ENCODE results near the gene KCNAB3.

KCNAB3 gene

GRCh38 chr17:7929158-7930023 is at the start of gene KCNAB3:
TSS of gene KCNAB3 (minus strand) at chr17:7929856. CDS start at chr17:7929435, 421 bp downstream.
- DNase-seq (ENCODE audit: low read depth), result peak; percentile 87
- H3K4me3 ChIP-seq (ENCODE audit: low read length), result peak within 1 kb of the TSS; percentile 36
- TF ChIP-seq CTCF (IDR thresholded peaks at IDR 0.05; ENCODE audit: insufficient read depth, low read depth, low read length, missing control alignments), result no peak

- DNase-seq (ENCODE audit: low read depth), result no peak
- no peak for TF ChIP-seq CTCF (IDR thresholded peaks at IDR 0.05; ENCODE audit: insufficient read depth, low read depth, low read length, missing control alignments)
These were observed 48.1 kb upstream of the KCNAB3 start for GRCh38 chr17:7977805-7978204.

GRCh38 chr17:7977039-7977438 is 47.4 kb upstream of the KCNAB3 start:
- no peak for TF ChIP-seq CTCF (IDR thresholded peaks at IDR 0.05; ENCODE audit: insufficient read depth, low read depth, low read length, missing control alignments)
- DNase-seq (ENCODE audit: low read depth), result no peak
- H3K4me3 ChIP-seq (ENCODE audit: low read length), result no peak overlapping the region

More at GRCh38 chr17:7977805-7978204, 48.1 kb upstream of the KCNAB3 start:
- H3K4me3 ChIP-seq (ENCODE audit: low read length), result no peak overlapping the region

GRCh38 chr17:7974638-7975131 is 45.0 kb upstream of the KCNAB3 start:
- H3K4me3 ChIP-seq (ENCODE audit: low read length), result no peak overlapping the region
- TF ChIP-seq CTCF (IDR thresholded peaks at IDR 0.05; ENCODE audit: insufficient read depth, low read depth, low read length, missing control alignments), result no peak
- no peak for DNase-seq (ENCODE audit: low read depth)

- H3K4me3 ChIP-seq (ENCODE audit: low read length), result no peak overlapping the region
- no peak for DNase-seq (ENCODE audit: low read depth)
- TF ChIP-seq CTCF (IDR thresholded peaks at IDR 0.05; ENCODE audit: insufficient read depth, low read depth, low read length, missing control alignments), result no peak
These were observed 42.6 kb upstream of the KCNAB3 start for GRCh38 chr17:7972131-7972785.

GRCh38 chr17:7971651-7972050 is 42.0 kb upstream of the KCNAB3 start:
- no peak for TF ChIP-seq CTCF (IDR thresholded peaks at IDR 0.05; ENCODE audit: insufficient read depth, low read depth, low read length, missing control alignments)

More at GRCh38 chr17:7971651-7972050, 42.0 kb upstream of the KCNAB3 start:
- no peak overlapping the region for H3K4me3 ChIP-seq (ENCODE audit: low read length)
- DNase-seq (ENCODE audit: low read depth), result no peak
